ENCODE measurements around the gene RMDN2. TPM values are rescaled to one million over a fixed set of nuclear protein-coding genes. Genes with fewer than 3 reads are reported as not detected.

Gene RMDN2
- total and polyA plus RNA-seq, 10 of the 15 experiments (the other 5 are each of a cell fraction or from before 2014, with no cell fraction given): 2.6 to 12.4 (median 9.2) TPM

GRCh38 chr2:37984176-37984575, 59.1 kb downstream of the RMDN2 start:
- BruUV-seq (replicated peaks): no TSS peak
- ATAC-seq (no peak), FAIRE-seq (no peak), DNase-seq (ENCODE audit: low read depth, low spot score) (no peak)
- Histone ChIP-seq H3K4me2 (ENCODE audit: control insufficient read depth, insufficient read depth) (no peak overlapping the region), H3K27ac (ENCODE audit: control insufficient read depth, insufficient read depth) (no peak overlapping the region), H3K9ac (ENCODE audit: control insufficient read depth, insufficient read depth, low read length) (no peak overlapping the region), H3K9me3 (replicated peaks; ENCODE audit: control insufficient read depth, insufficient read depth, low read length) (no peaks in the 10 kb centered on the region; the same call in 2 of the 3 replicates), H3K79me2 (ENCODE audit: control insufficient read depth, insufficient read depth, low read length) (no peaks in the 10 kb centered on the region), H2AFZ (ENCODE audit: control insufficient read depth, low read depth, low read length) (no peak overlapping the region), H4K20me1 (ENCODE audit: control insufficient read depth, insufficient read depth) (no peaks in the 10 kb centered on the region), H3K36me3 (ENCODE audit: control insufficient read depth in 2 of 2, insufficient read depth in 2 of 2, low read length in 1 of 2) (no peaks in the 10 kb centered on the region), H3K4me1 (ENCODE audit: control insufficient read depth, insufficient read depth, low read length) (no peaks in the 10 kb centered on the region), H3K4me3 (no peak overlapping the region), H3K27me3 (replicated peaks in 1 of 2; ENCODE audit: control insufficient read depth in 2 of 2, insufficient read depth in 2 of 2, low read length in 1 of 2) (no peaks in the 10 kb centered on the region)
- TF ChIP-seq SREBF1 (IDR thresholded peaks at IDR 0.05; ENCODE audit: low read length): no peak
- no peak for TF ChIP-seq JUND (IDR thresholded peaks at IDR 0.05; ENCODE audit: low read depth, low read length)
- no peak for TF ChIP-seq BRCA1 (IDR thresholded peaks at IDR 0.05; ENCODE audit: low read depth, low read length)
- no peak for TF ChIP-seq TCF3 (IDR thresholded peaks at IDR 0.05; ENCODE audit: borderline replicate concordance, insufficient read depth, low read depth, low read length)
- TF ChIP-seq CBFB (IDR thresholded peaks at IDR 0.05; ENCODE audit: low read depth): no peak
- no peak for TF ChIP-seq SPI1 (IDR thresholded peaks at IDR 0.05; ENCODE audit: borderline replicate concordance, insufficient read depth, low read depth, low read length)
- no peak for TF ChIP-seq ZNF24 (IDR thresholded peaks at IDR 0.05)
- no peak for TF ChIP-seq MLLT1 (IDR thresholded peaks at IDR 0.05)
- SMC1A ChIA-PET (ENCODE audit: uncharacterized antibody, unreplicated experiment): interaction anchor here (1.0 to 2.2 kb wide), 3 partner anchors 32 to 122 kb away, joined by 3 to 13 read pairs (median 3); no protein-coding TSS in a partner anchor
- POLR2A ChIA-PET: no interaction called here
- CTCF ChIA-PET: interaction anchor here (1.0 to 1.6 kb wide), 5 partner anchors 52 to 290 kb away, joined by 3 to 17 read pairs (median 3); no protein-coding TSS in a partner anchor
- RAD21 ChIA-PET (ENCODE audit: unreplicated experiment): interaction anchor here (1.7 to 3.9 kb wide), 2 partner anchors 53 to 290 kb away, joined by 12 to 15 read pairs; no protein-coding TSS in a partner anchor
- 88% methylated on average over 1 of the region's 1 CpG for WGBS (ENCODE audit: insufficient coverage, insufficient replicate concordance, low lambda C conversion rate, missing lambda C conversion rate)
- intact Hi-C loops (cut with micrococcal nuclease; ENCODE audit: unreplicated experiment) (loop anchor here (1.0 to 5.0 kb wide), 2 partner anchors 92 to 131 kb away; no protein-coding TSS in a partner anchor), in situ Hi-C loops (cut with MboI) (loop anchor here (5.0 kb wide), 1 partner anchor 283 kb away; no protein-coding TSS in a partner anchor)
